ENCODE data around the gene FOXP1.
A peak's percentile ranks its signal among the peaks of the same experiment; 100 is the strongest.

FOXP1 gene

GRCh38 chr3:71478568-71478967, 105.0 kb downstream of the FOXP1 start:
- DNase-seq: peak; percentile 73

GRCh38 chr3:71476950-71477349, 106.6 kb downstream of the FOXP1 start:
- DNase-seq: no peak

- no peak for DNase-seq
Observed at GRCh38 chr3:71469138-71469435, 114.4 kb downstream of the FOXP1 start.

- no peak for DNase-seq
Observed at GRCh38 chr3:71468311-71469137, 115.0 kb downstream of the FOXP1 start.

GRCh38 chr3:71466483-71466882, 117.0 kb downstream of the FOXP1 start:
- no peak for DNase-seq

- no peak for DNase-seq
Observed at GRCh38 chr3:71465371-71466036, 118.0 kb downstream of the FOXP1 start.

GRCh38 chr3:71464613-71465012, 118.9 kb downstream of the FOXP1 start:
- no peak for DNase-seq

- no peak for DNase-seq
Observed at GRCh38 chr3:71463617-71464016, 119.9 kb downstream of the FOXP1 start.

GRCh38 chr3:71462586-71462985, 120.9 kb downstream of the FOXP1 start:
- DNase-seq: no peak

- DNase-seq: no peak
Observed at GRCh38 chr3:71461749-71462483, 121.6 kb downstream of the FOXP1 start.

GRCh38 chr3:71461114-71461513, 122.4 kb downstream of the FOXP1 start:
- DNase-seq: no peak

GRCh38 chr3:71458895-71459294, 124.6 kb downstream of the FOXP1 start:
- no peak for DNase-seq

- no peak for DNase-seq
Observed at GRCh38 chr3:71456826-71457225, 126.7 kb downstream of the FOXP1 start.

GRCh38 chr3:71456156-71456555, 127.4 kb downstream of the FOXP1 start:
- no peak for DNase-seq

- no peak for DNase-seq
Observed at GRCh38 chr3:71454512-71455403, 128.8 kb downstream of the FOXP1 start.

- DNase-seq: no peak
Observed at GRCh38 chr3:71453822-71454511, 129.6 kb downstream of the FOXP1 start.

GRCh38 chr3:71453319-71453718, 130.2 kb downstream of the FOXP1 start:
- no peak for DNase-seq

- DNase-seq: no peak
Observed at GRCh38 chr3:71451812-71452211, 131.7 kb downstream of the FOXP1 start.

GRCh38 chr3:71451060-71451459, 132.5 kb downstream of the FOXP1 start:
- no peak for DNase-seq

GRCh38 chr3:71450162-71450561, 133.4 kb downstream of the FOXP1 start:
- no peak for DNase-seq

GRCh38 chr3:71447803-71448202, 135.7 kb downstream of the FOXP1 start:
- DNase-seq: no peak

GRCh38 chr3:71447197-71447596, 136.3 kb downstream of the FOXP1 start:
- DNase-seq: no peak

Data from activated CD8-positive, alpha-beta memory T cell treated with anti-CD3 and anti-CD28 coated beads, Interleukin-2, amount 50 U/mL, for 4 hours (primary cell).